LNCAP (cell line): Measurements from ENCODE around the gene BAX.

Source experiments
- TF ChIP-seq, protein P1 (sequence below): fragments of 450-650 bp; IDR thresholded peaks from 2 replicates; pipeline ENCODE4 v1.5.1; 2017; ENCODE audit warnings: mild to moderate bottlenecking

BAX gene

DNA sequence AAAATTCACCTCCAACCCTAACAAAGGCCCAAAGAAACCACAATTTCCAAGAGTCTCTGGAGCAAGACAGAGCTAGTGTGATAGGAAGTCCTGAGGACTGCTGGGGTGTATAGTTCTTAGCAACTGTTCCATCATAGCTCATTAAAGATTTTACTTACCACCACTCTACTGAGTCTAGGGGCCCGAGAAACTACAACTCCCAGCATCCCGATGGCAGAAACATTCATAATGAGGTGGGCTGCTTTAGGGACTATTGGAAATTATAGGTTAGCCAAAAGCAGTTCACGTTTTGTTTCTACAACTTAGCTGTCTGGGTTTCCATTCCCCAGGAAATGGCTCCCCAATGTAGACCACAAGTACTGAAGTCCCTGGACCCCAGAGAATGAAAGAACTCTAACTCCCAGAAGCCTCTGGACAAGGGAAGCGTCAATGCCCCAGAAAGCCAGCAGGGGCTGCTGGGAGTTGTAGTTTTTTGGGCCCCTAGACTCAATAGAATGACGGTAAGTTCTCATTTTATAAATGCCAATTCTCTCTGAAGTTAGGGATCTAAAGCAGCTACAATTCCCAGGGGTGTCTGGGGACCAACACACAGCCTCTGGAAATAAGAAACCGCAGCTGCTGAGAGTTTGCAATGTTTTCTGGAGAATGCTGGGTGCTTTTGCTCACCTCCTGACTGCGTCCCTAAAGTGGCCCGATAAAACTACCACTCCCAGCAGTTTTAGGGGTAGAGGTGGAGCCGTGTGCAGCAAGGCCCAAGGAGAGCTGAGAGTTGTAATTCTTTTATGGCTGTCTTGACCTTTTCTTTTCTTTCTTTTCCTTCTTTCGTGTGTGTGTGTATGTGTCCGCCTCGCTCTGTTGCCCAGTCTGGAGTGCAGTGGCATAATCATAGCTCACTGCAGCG lies 21.5 kb downstream of the BAX start:
- TF ChIP-seq, protein P1, sequence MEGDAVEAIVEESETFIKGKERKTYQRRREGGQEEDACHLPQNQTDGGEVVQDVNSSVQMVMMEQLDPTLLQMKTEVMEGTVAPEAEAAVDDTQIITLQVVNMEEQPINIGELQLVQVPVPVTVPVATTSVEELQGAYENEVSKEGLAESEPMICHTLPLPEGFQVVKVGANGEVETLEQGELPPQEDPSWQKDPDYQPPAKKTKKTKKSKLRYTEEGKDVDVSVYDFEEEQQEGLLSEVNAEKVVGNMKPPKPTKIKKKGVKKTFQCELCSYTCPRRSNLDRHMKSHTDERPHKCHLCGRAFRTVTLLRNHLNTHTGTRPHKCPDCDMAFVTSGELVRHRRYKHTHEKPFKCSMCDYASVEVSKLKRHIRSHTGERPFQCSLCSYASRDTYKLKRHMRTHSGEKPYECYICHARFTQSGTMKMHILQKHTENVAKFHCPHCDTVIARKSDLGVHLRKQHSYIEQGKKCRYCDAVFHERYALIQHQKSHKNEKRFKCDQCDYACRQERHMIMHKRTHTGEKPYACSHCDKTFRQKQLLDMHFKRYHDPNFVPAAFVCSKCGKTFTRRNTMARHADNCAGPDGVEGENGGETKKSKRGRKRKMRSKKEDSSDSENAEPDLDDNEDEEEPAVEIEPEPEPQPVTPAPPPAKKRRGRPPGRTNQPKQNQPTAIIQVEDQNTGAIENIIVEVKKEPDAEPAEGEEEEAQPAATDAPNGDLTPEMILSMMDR: no peak

DNA sequence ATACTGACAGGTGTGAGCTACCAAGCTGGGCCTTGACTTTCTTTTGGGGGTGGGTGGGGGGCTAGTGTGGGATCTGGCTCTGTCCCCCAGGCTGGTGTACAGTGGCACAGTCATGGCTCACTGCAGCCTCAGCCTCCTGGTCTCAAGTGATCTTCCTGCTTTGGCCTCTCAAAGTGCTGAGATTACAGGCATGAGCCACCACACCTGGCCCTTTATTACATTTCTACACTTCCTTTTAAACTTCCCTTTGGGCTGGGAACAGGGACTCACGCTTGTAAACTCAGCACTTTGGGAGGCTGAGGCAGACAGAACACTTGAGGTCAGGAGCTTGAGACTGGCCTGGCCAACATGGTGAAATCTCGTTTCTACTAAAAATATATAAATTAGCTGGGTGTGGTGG lies 22.4 kb downstream of the BAX start:
- TF ChIP-seq, protein P1: no peak

DNA sequence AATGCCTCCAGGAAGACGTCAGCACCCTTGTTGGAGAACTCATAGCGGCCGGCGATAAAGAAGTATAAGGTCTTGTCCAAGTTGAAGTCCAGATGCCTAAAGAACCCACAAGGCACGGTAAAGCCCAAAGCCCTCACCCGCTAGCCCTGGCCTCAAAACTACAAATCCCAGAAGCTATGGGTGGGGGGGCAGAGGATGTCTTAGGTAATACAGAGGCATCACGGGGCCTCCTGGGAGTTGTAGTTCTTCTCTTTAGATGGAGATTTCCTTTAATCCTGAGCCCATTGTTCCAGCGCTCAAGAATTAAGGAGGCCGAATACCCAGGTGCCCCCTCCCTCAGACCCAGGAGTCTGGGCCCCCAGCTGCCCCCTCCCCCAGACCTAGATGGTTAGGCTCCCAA lies 27.6 kb downstream of the BAX start:
- TF ChIP-seq, protein P1: no peak

DNA sequence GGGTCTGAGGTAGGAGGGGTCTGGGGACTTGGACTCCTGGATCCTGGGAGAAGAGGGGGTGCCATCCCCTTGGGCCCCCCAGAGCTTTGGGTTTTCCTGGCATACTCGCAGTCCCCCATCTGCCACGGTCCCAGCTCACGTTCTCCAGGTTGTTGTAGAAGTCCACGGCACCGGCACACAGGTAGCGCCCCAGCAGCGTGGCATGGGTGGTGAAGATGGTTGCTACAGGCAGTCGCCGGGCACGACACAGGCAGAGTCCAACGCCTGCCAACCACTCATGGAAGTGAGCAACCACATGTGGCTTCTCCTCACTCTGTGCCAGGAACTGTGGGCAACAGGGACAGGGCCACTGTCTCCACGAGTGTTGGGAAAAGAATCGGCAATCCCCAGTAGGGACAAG lies 31.0 kb downstream of the BAX start:
- TF ChIP-seq, protein P1: no peak

DNA sequence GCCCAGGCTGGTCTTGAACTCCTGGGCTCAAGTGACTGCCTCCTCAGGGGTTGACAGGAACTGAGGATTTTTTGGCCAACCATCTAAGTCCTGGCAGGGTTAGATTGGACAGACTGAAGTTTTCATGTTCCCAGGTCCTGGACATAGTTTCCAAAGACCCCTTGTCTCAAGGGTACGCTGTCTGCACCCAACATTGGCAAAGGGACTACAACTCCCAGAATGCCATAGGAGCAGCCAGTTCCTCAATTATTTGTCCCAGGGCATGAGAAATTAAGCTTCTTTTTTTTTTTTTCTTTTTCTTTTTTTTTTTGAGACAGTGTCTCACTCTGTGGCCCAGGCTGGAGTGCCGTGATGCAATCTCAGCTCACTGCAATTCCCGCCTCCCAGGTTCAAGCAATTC lies 31.5 kb downstream of the BAX start:
- TF ChIP-seq, protein P1: no peak

DNA sequence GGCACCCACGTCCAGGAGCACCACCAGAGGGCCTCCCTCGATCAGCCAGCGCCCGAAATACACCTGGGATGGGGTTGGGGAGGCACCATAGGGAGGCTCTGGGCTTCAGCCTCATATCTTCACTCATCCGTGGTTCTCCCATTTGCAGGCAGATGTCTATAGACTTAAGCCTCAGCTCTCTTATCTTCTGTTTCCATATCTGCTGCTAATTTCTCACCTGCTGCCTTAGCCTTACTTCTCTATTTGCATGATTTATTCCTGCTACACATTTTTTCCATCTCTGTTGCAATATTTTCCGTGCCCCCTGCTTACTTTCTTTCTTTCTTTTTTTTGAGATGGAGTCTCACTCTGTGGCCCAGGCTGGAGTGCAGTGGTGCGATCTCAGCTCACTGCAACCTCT lies 32.6 kb downstream of the BAX start:
- TF ChIP-seq, protein P1: no peak

DNA sequence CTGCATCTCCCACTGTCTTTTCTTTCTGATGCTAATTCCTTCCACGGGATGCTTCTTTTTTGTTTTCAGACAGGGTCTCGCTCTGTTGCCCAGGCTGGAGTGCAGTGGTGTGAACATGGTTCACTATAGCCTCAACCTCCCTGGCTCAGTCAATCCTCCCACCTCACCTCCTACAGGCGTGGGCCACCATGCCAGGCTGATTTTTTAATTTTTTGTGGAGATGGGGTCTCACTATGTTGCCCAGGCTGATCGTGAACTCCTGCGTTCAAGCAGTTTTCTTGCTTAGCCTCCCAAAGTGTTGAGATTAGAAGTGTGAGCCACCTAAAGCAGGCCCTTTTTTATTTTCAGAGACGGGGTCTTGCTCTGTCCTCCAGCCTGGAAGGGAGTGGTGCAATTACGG lies 33.6 kb downstream of the BAX start:
- TF ChIP-seq, protein P1: no peak

DNA sequence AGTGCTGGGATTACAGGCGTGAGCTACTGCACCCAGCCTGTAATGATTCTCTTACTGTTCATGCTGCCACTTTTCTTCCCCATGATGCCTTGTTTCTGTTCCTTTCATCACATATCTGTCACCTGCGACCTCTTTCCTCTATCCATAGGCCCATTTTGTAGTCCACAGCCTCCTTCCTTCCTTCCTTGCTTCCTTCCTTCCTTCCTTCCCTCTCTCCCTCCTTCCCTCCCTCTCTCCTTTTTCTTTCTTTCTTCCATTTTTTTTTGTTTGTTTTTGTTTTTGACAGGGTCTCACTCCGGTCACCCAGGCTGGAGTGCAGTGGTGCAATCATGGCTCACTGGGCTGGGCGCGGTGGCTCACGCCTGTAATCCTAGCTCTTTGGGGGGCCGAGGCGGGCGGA lies 34.2 kb downstream of the BAX start:
- TF ChIP-seq, protein P1: no peak
